HG03097 (cell line): Measurements from ENCODE around the gene TMEM229B.
A peak's percentile ranks its signal among the peaks of the same experiment; 100 is the strongest.

Experiments
- ATAC-seq: cut with Tn5 transposase; IDR thresholded peaks from one replicate; pipeline ENCODE4 v1.9.1; 2021; ENCODE audit not compliant: unreplicated experiment, low FRiP score

Gene TMEM229B

GRCh38 chr14:67487937-67488893, at the start of gene TMEM229B:
Gene TMEM229B (minus strand): TSS chr14:67488721. CDS start chr14:67473923, 14,798 bp downstream.
- ATAC-seq, result peak; percentile 86

GRCh38 chr14:67537736-67538135, 49.2 kb upstream of the TMEM229B start:
- ATAC-seq, result no peak

- no peak for ATAC-seq
Measured at GRCh38 chr14:67536087-67536486, 47.6 kb upstream of the TMEM229B start.

DNA sequence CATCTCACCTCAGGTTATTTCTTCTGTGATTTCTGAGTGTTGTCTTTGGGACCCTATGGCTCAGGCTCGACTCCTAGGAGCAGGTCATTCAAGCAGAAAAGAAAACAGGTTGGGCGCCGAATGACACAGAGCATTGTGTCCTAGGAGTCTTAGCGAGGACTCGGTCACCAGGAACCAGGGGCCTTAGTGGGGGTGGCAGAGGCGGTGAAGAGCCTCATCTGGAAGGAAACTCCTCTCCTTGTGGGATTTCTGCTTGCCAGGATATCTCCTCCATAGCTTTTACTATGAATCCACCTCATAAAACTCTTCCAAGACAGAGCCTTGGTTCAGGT, 45.2 kb upstream of the TMEM229B start:
- ATAC-seq, result no peak

DNA sequence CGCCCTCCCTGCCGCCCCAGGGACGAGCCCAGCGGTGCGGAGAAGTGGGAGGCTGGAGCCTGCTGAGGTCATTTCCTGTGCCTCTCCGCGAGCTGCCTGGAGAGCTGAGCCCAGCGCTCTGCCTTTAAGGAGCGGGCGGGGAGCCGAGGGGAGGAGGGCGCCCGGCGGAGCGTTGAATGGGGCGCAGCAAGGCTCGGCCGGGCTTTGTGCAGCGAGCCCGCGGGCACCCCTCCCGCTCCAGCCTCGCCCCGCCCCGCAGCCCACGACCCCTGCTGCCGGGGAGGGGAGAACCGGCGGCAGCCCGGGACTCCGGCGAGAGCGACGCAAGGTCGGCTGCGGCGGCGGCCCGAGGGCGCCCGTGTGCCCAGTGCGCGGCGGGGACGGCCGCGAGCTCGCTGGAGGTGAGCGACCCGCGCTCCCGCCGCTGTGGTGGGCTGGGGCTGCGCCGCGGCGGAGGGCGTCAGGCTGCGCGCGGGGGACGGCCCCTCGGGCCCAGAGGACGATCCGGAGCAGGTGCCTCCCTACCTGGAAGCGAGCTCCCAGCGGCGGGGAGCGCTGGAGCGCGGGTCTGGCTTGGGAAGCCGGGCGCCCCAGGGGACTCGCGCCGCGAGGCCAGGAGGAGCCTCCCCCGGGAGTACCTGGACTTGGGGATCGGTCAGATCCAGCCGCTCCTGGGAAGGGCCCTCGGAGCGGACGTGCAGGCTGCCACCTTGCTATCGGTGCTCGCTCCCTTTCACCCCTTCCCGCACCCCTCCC, 44.7 kb upstream of the TMEM229B start, which contains the start of gene PLEKHH1:
PLEKHH1 (plus strand) TSS at position 293 of the 756 bp plus-strand sequence. CDS start 8,578 bp downstream, outside the sequence.
- ATAC-seq, result no peak

DNA sequence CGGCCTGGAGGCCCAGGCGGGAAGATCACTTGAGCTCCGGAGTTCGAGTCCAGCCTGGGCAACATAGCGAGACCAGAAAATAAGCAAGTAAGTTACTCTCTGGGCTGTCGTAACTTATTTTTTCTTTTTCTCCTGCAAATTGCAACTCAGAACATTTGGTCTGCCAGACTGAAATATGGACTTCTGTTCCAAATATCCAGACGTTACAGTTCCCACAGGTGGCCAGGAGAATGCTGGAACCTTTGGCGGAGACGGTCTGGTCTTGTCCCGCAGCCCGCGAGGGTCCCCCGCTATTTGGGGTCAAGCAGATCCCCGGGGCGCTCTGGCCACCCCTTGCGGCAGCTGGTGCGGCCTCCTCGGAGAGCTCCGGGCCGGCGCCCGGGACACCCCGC, 44.1 kb upstream of the TMEM229B start:
- no peak for ATAC-seq

- ATAC-seq, result no peak
Measured at GRCh38 chr14:67529947-67530935, 41.7 kb upstream of the TMEM229B start.

GRCh38 chr14:67528276-67528675, 39.8 kb upstream of the TMEM229B start:
- no peak for ATAC-seq

GRCh38 chr14:67527756-67528155, 39.2 kb upstream of the TMEM229B start:
- no peak for ATAC-seq

DNA sequence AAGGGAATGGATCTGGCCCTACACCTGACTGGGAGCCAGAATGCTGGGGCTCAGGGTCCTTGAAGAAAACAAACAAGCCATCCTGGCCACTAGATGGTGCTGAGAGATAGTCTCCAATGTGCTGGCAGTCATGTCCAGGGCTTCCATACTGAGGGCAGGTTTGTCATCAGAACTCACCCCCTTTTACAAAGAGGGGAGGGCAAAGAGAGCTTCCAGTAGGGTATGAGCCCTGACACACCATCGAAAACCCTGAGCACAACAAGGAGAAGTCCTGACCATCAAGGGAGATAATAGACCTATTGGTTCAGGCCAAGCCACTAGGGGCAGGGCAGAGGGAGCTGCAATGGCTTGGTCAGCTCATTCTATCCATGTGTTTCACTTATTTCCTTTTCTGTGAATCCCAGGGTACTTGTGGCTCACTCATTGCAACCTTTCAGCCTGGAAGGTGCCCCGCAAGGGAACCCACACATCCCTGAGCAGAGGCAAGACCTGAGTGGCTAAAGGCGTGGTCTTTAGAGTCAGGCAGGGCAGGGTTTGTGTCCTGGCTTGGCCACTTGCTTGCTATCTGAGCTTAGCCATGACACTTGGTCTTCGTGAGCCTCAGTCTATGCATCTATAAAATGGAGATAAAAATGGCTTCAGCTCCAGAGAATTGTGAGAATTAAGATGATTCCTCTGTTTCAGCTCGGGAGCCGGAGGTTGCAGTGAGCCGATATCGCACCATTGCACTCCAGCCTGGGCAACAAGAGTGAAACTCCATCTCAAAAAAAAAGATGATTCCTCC, 38.3 kb upstream of the TMEM229B start:
- ATAC-seq, result no peak

DNA sequence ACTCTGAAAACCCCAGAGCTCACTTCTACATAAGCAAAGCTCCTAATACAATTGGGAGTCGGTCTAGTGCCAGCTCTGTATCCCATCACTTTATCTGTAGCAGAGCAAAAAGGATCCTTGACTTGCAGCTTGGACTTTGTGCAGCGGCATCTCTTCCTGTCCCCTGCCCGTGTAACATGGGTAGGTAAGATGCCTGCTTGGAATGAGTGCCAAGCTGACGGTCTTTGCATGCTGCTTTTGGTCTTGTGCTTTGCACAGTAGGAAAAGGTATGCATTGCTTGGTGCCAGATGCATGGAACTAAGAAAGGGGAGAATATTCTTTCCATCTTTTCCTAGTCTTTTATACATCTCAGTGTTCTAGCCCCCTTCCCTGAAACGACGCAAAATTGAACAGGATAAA, 37.7 kb upstream of the TMEM229B start:
- no peak for ATAC-seq

DNA sequence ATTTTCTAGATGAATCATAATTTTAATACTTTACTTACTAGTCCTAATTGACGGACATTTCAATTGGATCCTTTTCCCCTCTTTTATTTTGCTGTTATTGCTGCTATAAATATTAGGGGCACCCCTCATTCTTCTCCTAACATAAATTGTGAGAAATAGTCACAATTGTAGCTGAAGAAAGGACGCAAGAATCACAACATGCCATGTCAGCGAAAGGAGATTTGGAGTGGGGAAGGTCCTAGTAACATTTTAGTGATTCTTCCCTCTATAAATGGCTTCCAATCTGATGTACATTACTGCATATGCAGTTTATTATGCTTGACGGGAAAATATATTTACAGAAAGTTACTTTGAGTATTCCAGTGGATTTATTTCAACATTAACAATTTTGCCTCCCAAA, 36.9 kb upstream of the TMEM229B start:
- no peak for ATAC-seq

DNA sequence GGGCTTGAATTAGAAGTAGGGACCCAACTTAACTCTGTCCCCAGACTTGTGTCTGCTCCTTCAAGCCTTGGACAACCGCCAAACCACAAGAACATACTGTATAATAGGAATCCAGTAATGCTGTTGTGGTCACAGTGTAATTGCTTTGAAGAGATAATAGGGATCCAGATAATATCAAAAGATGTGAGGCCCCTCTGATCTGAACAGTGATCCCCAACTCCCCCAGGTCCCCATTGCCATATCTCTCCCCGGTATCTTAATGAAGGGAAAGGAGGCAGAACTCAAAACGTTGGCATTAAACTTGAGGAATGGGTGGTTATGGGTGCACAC, 36.1 kb upstream of the TMEM229B start:
- ATAC-seq, result no peak

DNA sequence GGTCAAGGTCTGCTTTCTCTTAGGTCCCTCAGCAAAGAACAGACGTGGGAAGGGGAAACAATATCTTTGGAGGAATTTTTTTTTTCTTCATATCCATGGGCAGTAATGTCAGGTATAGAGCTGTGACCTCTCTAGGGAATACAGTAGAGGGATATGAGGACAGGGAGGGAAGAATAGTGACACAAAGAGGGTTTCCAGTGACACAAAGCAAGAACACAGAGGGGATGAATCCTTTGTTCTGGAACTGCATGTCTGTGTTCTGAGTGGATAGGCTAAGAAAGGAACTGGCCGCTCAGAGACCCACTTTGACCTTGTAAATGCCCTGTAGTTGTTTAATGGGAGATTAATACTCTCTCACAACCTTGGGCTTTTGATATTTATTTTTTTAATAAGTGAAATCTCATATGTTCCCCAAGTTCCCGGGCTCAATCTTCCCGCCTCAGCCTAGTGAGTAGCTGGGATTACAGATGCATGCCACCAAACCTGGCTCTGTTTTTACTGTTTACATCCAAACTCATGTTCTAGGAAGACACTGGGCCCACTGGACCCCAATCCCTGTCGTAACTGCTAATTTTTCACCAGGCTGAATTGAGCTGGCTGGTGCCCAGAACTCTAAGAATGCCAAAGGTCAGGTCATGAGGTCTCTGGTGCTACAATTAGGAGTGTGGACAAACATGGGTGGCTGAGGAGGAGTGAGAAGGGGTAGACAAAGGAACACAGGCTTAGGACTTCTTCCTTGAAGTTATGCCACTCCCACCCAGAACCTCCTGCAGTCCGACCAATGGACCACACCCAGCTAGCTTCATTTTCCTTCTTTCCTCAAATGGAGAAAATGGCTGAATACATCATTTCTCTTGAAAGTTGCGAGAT, 35.5 kb upstream of the TMEM229B start:
- ATAC-seq, result no peak

DNA sequence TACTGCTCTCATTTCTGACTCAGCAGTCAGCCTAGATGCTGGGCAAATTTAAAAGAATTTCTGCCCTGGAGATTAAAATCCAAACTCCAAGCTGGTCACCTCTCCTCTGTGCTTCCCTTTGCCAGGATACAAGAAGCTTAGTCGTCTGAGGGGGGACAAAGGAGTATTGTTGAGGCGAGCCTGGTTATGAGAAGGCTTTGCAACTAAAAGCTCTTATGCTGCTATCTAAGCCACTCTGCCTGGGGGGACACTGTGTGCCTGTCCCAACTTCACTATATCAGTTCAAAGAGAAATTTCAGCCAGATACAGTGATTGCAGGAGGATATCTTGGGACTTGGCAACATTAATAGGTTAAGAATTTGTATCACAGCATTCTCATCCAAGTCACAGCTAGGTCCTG, 33.7 kb upstream of the TMEM229B start:
- no peak for ATAC-seq

- ATAC-seq, result no peak
Measured at GRCh38 chr14:67520482-67520881, 32.0 kb upstream of the TMEM229B start.

- ATAC-seq, result no peak
Measured at GRCh38 chr14:67519406-67519805, 30.9 kb upstream of the TMEM229B start.

- ATAC-seq, result no peak
Measured at GRCh38 chr14:67517083-67517482, 28.6 kb upstream of the TMEM229B start.

GRCh38 chr14:67516676-67517075, 28.2 kb upstream of the TMEM229B start:
- no peak for ATAC-seq
